ENCODE data around the gene LRMDA. TPM values are rescaled to one million over a fixed set of nuclear protein-coding genes. Genes with fewer than 3 reads are reported as not detected.

LRMDA gene
- total and polyA plus RNA-seq, 2 donors from 2014 or later, result 23.2 to 48.6 TPM

DNA sequence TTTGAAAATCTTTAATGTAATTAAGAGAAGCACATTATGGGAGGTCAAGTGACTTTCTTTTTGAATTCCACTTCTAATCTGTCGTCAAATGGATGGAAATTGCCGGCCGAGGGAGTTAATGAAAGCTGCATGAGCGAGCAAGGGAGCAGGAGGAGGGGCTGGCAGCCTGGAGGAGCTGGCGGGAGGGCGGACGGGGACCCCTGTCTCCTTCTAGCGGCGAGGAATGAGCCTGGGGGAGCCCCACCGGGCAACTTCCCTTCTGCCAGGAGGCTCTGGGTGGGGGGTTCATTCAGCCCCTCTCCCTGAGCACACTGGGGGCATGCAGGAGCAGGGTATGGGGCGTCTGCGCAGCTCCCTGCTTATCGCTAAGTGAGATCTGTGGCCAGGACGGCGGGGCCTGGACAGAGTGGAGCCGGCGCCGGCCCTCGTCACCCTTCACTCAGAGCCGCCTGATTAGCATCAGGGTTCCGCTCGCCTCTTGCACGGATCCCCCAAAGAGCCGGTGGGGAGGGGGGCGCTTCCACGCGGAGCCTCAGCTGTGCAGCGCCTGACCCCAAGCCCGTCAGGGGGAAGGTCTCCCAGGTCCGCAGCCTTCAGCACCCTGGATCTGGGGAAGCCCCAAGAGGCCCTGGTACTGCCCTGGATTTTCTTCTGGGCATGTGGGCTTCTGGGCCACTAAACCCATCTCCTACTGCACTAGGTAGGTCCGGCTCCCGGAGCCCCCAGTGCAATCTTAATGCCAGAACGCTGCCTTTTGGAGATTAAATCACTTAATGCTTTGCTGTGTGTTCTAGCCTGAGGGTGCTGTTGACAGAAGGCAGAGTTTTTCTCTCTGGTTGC, 680.8 kb downstream of the LRMDA start:
- no peaks in the 10 kb centered on the region for H3K27me3 ChIP-seq (ENCODE audit: control insufficient read depth, insufficient read depth, low read length)
- FAIRE-seq (no peak), DNase-seq (peak; percentile 63 to 78 (median 75))
- H3K4me3 ChIP-seq (ENCODE audit: low read length in 3 of 3), result no peak overlapping the region
- intact Hi-C loops (cut with DNase I), result no loop called here
- H3K36me3 ChIP-seq (ENCODE audit: control insufficient read depth in 2 of 3, insufficient read depth in 3 of 3, low read length in 3 of 3), result no peaks in the 10 kb centered on the region
- TF ChIP-seq, protein P1, sequence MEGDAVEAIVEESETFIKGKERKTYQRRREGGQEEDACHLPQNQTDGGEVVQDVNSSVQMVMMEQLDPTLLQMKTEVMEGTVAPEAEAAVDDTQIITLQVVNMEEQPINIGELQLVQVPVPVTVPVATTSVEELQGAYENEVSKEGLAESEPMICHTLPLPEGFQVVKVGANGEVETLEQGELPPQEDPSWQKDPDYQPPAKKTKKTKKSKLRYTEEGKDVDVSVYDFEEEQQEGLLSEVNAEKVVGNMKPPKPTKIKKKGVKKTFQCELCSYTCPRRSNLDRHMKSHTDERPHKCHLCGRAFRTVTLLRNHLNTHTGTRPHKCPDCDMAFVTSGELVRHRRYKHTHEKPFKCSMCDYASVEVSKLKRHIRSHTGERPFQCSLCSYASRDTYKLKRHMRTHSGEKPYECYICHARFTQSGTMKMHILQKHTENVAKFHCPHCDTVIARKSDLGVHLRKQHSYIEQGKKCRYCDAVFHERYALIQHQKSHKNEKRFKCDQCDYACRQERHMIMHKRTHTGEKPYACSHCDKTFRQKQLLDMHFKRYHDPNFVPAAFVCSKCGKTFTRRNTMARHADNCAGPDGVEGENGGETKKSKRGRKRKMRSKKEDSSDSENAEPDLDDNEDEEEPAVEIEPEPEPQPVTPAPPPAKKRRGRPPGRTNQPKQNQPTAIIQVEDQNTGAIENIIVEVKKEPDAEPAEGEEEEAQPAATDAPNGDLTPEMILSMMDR (IDR thresholded peaks at IDR 0.05; ENCODE audit: borderline replicate concordance, extremely low read depth, insufficient read depth), result no peak
- H3K9me3 ChIP-seq (ENCODE audit: control insufficient read depth in 2 of 3, insufficient read depth in 1 of 3, low read length in 3 of 3), result peaks cover 0 to 2% (median 0%) of the 10 kb centered on the region in 3 donors
- no peak overlapping the region for H3K9ac ChIP-seq (ENCODE audit: low read length in 3 of 3)
- peak overlapping the region; percentile 7 to 41 for H3K27ac ChIP-seq (ENCODE audit: low read depth in 2 of 2, low read length in 2 of 2)
- H3K4me1 ChIP-seq (ENCODE audit: control insufficient read depth in 2 of 3, insufficient read depth in 2 of 3, low read depth in 1 of 3, low read length in 3 of 3), result peaks cover 0 to 12% (median 2%) of the 10 kb centered on the region in 3 donors

DNA sequence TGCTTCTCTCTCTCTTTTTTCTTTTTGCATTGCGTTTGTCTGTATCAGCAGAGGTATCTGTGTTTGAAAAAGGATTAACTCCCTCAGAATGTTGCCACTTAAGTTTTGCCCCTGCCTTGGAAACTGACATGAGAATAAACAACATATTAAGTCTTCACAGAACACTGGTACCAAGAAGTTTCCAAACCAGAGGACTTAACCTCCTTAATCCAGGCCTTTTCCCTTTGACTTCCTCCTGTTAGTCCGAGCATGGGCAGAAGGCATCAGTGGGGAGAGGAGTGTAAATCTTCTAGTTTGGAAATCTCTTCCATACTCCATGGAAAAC, 681.4 kb downstream of the LRMDA start:
- Histone ChIP-seq H3K4me3 (ENCODE audit: low read length in 3 of 3) (no peak overlapping the region), H3K9me3 (ENCODE audit: control insufficient read depth in 2 of 3, insufficient read depth in 1 of 3, low read length in 3 of 3) (peaks cover 0 to 2% (median 0%) of the 10 kb centered on the region in 3 donors), H3K27me3 (ENCODE audit: control insufficient read depth, insufficient read depth, low read length) (no peaks in the 10 kb centered on the region), H3K27ac (ENCODE audit: low read depth in 2 of 2, low read length in 2 of 2) (peak overlapping the region in 1 of 2 donors; percentile 41), H3K9ac (ENCODE audit: low read length in 3 of 3) (no peak overlapping the region), H3K4me1 (ENCODE audit: control insufficient read depth in 2 of 3, insufficient read depth in 2 of 3, low read depth in 1 of 3, low read length in 3 of 3) (peaks cover 0 to 12% (median 2%) of the 10 kb centered on the region in 3 donors), H3K36me3 (ENCODE audit: control insufficient read depth in 2 of 3, insufficient read depth in 3 of 3, low read length in 3 of 3) (no peaks in the 10 kb centered on the region)
- DNase-seq (no peak), FAIRE-seq (no peak)
- TF ChIP-seq, protein P1 (IDR thresholded peaks at IDR 0.05; ENCODE audit: borderline replicate concordance, extremely low read depth, insufficient read depth), result no peak
- intact Hi-C loops (cut with DNase I), result no loop called here

DNA sequence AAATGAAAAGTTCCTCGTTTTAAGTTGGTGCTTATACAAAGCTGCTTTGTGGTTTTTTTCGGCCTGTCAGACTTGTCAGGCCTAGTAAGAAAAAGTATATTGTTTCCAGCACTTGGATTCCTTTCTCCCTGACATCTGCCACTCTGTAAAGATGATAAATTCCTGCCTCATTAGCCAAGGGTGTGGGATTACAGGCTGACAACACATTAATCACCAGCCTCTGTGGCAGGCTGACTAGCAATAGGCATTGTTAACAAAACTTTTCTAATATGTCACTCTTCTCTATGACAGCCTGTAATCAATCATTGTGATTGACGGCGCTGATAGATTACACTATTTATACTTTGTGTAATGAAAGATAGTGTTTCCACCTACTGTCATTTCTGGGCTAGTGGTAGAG, 682.5 kb downstream of the LRMDA start:
- TF ChIP-seq, protein P1 (IDR thresholded peaks at IDR 0.05; ENCODE audit: borderline replicate concordance, extremely low read depth, insufficient read depth), result peak; percentile 3
- H3K9ac ChIP-seq (ENCODE audit: low read length in 3 of 3), result no peak overlapping the region
- FAIRE-seq (no peak), DNase-seq (peak in 3 of 5 donors; percentile 56 to 67 (median 56))
- intact Hi-C loops (cut with DNase I), result no loop called here
- H3K4me3 ChIP-seq (ENCODE audit: low read length in 3 of 3), result no peak overlapping the region
- H3K36me3 ChIP-seq (ENCODE audit: control insufficient read depth in 2 of 3, insufficient read depth in 3 of 3, low read length in 3 of 3), result no peaks in the 10 kb centered on the region
- H3K9me3 ChIP-seq (ENCODE audit: control insufficient read depth in 2 of 3, insufficient read depth in 1 of 3, low read length in 3 of 3), result peaks cover 0 to 2% (median 0%) of the 10 kb centered on the region in 3 donors
- peaks cover 0 to 12% (median 2%) of the 10 kb centered on the region in 3 donors for H3K4me1 ChIP-seq (ENCODE audit: control insufficient read depth in 2 of 3, insufficient read depth in 2 of 3, low read depth in 1 of 3, low read length in 3 of 3)
- no peak overlapping the region for H3K27ac ChIP-seq (ENCODE audit: low read depth in 2 of 2, low read length in 2 of 2)
- no peaks in the 10 kb centered on the region for H3K27me3 ChIP-seq (ENCODE audit: control insufficient read depth, insufficient read depth, low read length)
